Neural cell (in vitro differentiated cells): ENCODE results near the gene PCMTD2. TPM values are rescaled to one million over a fixed set of nuclear protein-coding genes. Genes with fewer than 3 reads are reported as not detected.
A peak's percentile ranks its signal among the peaks of the same experiment; 100 is the strongest.
"Not testable (repeated sequence)": the region's sequence is repeated elsewhere in the genome, so short reads cannot be mapped to it uniquely, and the experiment has no call there.

Experiments
- H2AFZ ChIP-seq: fragments of 200-600, 300-800 bp; sonication (generic), shearing (Covaris generic); 2 replicates; pipeline ENCODE4 v1.6.0; 2014; ENCODE audit warnings: low read depth, mild to moderate bottlenecking, antibody characterized with exemption, low read length, moderate library complexity
- H3F3A ChIP-seq: fragments of 200-600 bp; shearing (Covaris generic); 2 replicates; pipeline ENCODE4 v1.6.1; 2016; ENCODE audit warnings: mild to moderate bottlenecking, moderate library complexity, mixed read lengths, antibody characterized with exemption, low read length; ENCODE audit not compliant: insufficient read depth, poor library complexity, severe bottlenecking
- H3K27ac ChIP-seq: fragments of 200-600, 300-800 bp; sonication (generic), shearing (Covaris generic); 2 replicates; pipeline ENCODE4 v1.5.1; 2014; ENCODE audit warnings: mild to moderate bottlenecking, low read length, moderate library complexity
- H3K27me3 ChIP-seq: fragments of 300-800, 200-600 bp; sonication (generic), shearing (Covaris generic); 2 replicates; pipeline ENCODE4 v1.6.0; 2014; ENCODE audit warnings: mild to moderate bottlenecking, low read depth, low read length, moderate library complexity; ENCODE audit not compliant: insufficient read depth
- H3K36me3 ChIP-seq: fragments of 300-800, 200-600 bp; sonication (generic), shearing (Covaris generic); 2 replicates; pipeline ENCODE4 v1.5.1; 2014; ENCODE audit warnings: mild to moderate bottlenecking, antibody characterized with exemption, low read length, moderate library complexity; ENCODE audit not compliant: insufficient read depth
- H3K4me2 ChIP-seq: fragments of 300-800, 200-600 bp; sonication (generic), shearing (Covaris generic); 2 replicates; pipeline ENCODE4 v1.6.0; 2014; ENCODE audit warnings: mild to moderate bottlenecking, low read length
- H3K4me3 ChIP-seq: fragments of 300-800, 200-600 bp; sonication (generic), shearing (Covaris generic); 2 replicates; pipeline ENCODE4 v1.5.1; 2014; ENCODE audit warnings: mild to moderate bottlenecking, low read length, moderate library complexity
- H3K79me2 ChIP-seq: fragments of 200-600 bp; shearing (Covaris generic); replicated peaks from 2 replicates; pipeline ENCODE4 v1.6.0; 2014; ENCODE audit warnings: mild to moderate bottlenecking, low read length, moderate library complexity; ENCODE audit not compliant: insufficient read depth
- H3K9ac ChIP-seq: fragments of 300-800, 200-600 bp; sonication (generic), shearing (Covaris generic); 2 replicates; pipeline ENCODE4 v1.6.1; 2016; ENCODE audit warnings: mild to moderate bottlenecking, low read length, mixed read lengths
- H3K9me2 ChIP-seq: fragments of 200-600 bp; shearing (Covaris generic); 2 replicates; pipeline ENCODE4 v1.6.1; 2016; ENCODE audit warnings: mild to moderate bottlenecking, low read length, mixed read lengths; ENCODE audit not compliant: insufficient read depth
- H3K9me3 ChIP-seq: fragments of 200-600, 300-800 bp; sonication (generic), shearing (Covaris generic); 2 replicates; pipeline ENCODE4 v1.6.1; 2016; ENCODE audit warnings: mild to moderate bottlenecking, mixed run types, low read length, moderate library complexity, mixed read lengths
- H4K20me1 ChIP-seq: fragments of 200-600 bp; shearing (Covaris generic); 2 replicates; pipeline ENCODE4 v1.6.1; 2016; ENCODE audit warnings: mild to moderate bottlenecking, mixed run types; ENCODE audit not compliant: insufficient read depth
- polyA plus RNA-seq: library from polyadenylated mRNA; depleted of rRNA; stranded (reverse); fragments of >200 nt; gene quantifications from 2 replicates; pipeline ENCODE4 v1.2.3, GENCODE V29; 2014

PCMTD2 gene
- polyA plus RNA-seq, 1 donor from 2014 or later, result 270 TPM

DNA sequence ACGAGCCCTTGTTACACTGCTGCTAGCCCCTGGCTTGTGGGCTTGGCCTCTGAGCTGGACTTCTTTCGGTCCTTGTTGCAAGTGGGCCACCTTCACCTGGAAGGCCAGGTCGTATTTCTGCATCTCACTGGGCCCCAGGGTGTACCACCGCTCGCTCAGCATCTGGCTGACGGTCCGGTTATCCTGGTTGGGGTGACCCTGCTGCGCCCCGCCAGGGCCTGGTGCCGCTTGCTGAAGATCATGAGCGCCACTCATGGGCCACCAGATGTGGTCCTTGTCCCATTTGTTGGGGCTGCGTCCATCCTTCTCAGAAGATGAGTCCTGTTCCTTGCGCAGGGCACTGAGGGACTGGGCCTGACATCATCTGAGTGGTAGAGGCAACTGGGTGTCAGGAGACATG, 36.6 kb downstream of the PCMTD2 start:
- H3K9me2 ChIP-seq, H3K27ac ChIP-seq, H3K4me2 ChIP-seq, H3F3A ChIP-seq, H3K4me3 ChIP-seq, H3K27me3 ChIP-seq, H4K20me1 ChIP-seq, H3K79me2 ChIP-seq, H3K9ac ChIP-seq, H2AFZ ChIP-seq, H3K36me3 ChIP-seq, H3K9me3 ChIP-seq: not testable (repeated sequence)

- H3K9ac ChIP-seq, H3K27me3 ChIP-seq, H3K79me2 ChIP-seq, H3K4me3 ChIP-seq, H3K9me3 ChIP-seq, H3K4me2 ChIP-seq, H3K9me2 ChIP-seq, H3K27ac ChIP-seq, H3F3A ChIP-seq, H4K20me1 ChIP-seq, H2AFZ ChIP-seq, H3K36me3 ChIP-seq: not testable (repeated sequence)
Measured at GRCh38 chr20:64303086-64303485, 47.5 kb downstream of the PCMTD2 start.

- not testable (repeated sequence) for H2AFZ ChIP-seq, H3K4me2 ChIP-seq, H3F3A ChIP-seq, H3K4me3 ChIP-seq, H4K20me1 ChIP-seq, H3K36me3 ChIP-seq, H3K79me2 ChIP-seq, H3K27me3 ChIP-seq, H3K9me2 ChIP-seq, H3K27ac ChIP-seq, H3K9ac ChIP-seq, H3K9me3 ChIP-seq
Measured at GRCh38 chr20:64313761-64314160, 58.2 kb downstream of the PCMTD2 start.

DNA sequence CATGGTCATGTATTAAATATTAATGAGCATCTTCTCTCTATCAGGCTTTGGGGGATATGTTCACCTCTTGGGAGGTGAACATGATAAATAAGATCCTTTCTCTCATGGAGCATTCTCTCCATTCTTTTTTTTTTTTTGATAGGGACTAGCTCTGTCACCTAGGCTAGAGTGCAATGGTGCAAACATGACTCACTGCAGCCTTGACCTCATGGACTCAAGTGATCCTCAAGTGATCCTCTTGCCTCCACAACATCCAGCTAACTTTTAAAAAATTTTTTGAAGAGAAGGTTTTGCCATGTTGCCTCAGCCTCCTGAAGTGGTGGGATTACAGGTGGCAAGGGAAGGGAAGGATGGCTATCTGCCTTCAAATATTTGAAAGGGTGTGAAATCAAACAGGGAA, 59.8 kb downstream of the PCMTD2 start:
- H3K27me3 ChIP-seq, result not testable (repeated sequence)

DNA sequence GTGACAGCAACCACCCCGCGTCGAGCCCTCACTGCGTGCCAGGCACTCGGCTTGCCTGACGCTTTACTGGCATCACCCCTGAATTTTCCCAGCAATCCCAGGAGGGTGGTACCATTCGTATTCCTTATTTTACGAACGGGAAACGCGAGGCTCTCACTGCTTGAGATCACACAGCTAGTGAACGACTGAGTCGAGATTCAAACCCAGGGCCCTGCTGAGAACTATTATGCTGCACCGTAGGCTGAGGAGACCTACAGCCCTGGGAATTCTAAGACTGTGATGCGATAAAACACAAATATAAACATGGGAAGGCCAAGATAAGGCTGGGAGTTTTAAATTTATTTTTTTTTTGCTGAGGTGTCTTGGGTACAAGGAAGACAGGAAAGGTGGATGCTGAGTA, 60.3 kb downstream of the PCMTD2 start:
- H4K20me1 ChIP-seq, H3F3A ChIP-seq, H3K27me3 ChIP-seq, H3K9me3 ChIP-seq, H3K36me3 ChIP-seq, H3K9me2 ChIP-seq, H3K79me2 ChIP-seq, H3K27ac ChIP-seq, H3K9ac ChIP-seq, H3K4me2 ChIP-seq, H3K4me3 ChIP-seq, H2AFZ ChIP-seq: not testable (repeated sequence)

More for the DNA sequence above, 59.8 kb downstream of the PCMTD2 start:
- H3F3A ChIP-seq, H4K20me1 ChIP-seq, H3K4me3 ChIP-seq, H2AFZ ChIP-seq, H3K9ac ChIP-seq, H3K79me2 ChIP-seq, H3K9me2 ChIP-seq, H3K4me2 ChIP-seq, H3K36me3 ChIP-seq, H3K9me3 ChIP-seq: not testable (repeated sequence)
- H3K27ac ChIP-seq, result peak overlapping the region; percentile 39

GRCh38 chr20:64316415-64317083, 61.0 kb downstream of the PCMTD2 start:
- not testable (repeated sequence) for H4K20me1 ChIP-seq, H3K9ac ChIP-seq, H3K27ac ChIP-seq, H3K4me2 ChIP-seq, H3K27me3 ChIP-seq, H3K9me3 ChIP-seq, H3K4me3 ChIP-seq, H3F3A ChIP-seq, H2AFZ ChIP-seq, H3K79me2 ChIP-seq, H3K36me3 ChIP-seq, H3K9me2 ChIP-seq

- not testable (repeated sequence) for H3F3A ChIP-seq, H3K9ac ChIP-seq, H3K36me3 ChIP-seq, H2AFZ ChIP-seq, H3K4me2 ChIP-seq, H3K9me2 ChIP-seq, H3K9me3 ChIP-seq, H4K20me1 ChIP-seq, H3K27ac ChIP-seq, H3K79me2 ChIP-seq, H3K27me3 ChIP-seq, H3K4me3 ChIP-seq
Measured at GRCh38 chr20:64317331-64317730, 61.8 kb downstream of the PCMTD2 start.

DNA sequence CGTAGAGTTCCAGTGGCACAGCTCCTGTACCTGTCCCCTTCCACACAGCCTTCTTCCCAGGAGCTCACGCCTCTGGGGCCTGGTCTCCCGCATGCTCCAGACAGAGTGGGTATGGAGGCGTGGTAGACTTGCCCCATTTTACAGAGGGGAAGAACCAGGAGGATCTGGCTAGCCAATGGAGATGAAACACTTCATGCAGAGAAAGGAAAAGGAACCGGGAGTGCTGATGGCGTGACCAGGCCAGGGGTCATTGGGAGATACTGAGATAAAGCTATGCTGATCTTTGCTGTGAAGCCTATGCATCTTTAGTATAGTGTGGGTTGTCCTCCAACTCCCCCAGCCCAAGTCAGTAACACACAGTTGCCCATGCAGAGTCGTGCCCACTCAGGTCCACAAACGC, 62.5 kb downstream of the PCMTD2 start:
- H3K4me2 ChIP-seq, result not testable (repeated sequence)

More for the DNA sequence above, 62.5 kb downstream of the PCMTD2 start:
- H3K4me3 ChIP-seq, H3K9ac ChIP-seq, H3K9me3 ChIP-seq, H3K9me2 ChIP-seq, H3F3A ChIP-seq, H3K79me2 ChIP-seq, H3K27me3 ChIP-seq, H2AFZ ChIP-seq, H3K36me3 ChIP-seq, H4K20me1 ChIP-seq, H3K27ac ChIP-seq: not testable (repeated sequence)
